ENCODE results near the gene SPACA7. TPM values are rescaled to one million over a fixed set of nuclear protein-coding genes. Genes with fewer than 3 reads are reported as not detected.

The SPACA7 gene
- total RNA-seq, 2 donors from 2014 or later, result 4.9 TPM; not detected in 1

GRCh38 chr13:112450118-112450903 is 74.2 kb downstream of the SPACA7 start:
- TF ChIP-seq POLR2A (IDR thresholded peaks at IDR 0.05) (no peak), POLR2AphosphoS5 (IDR thresholded peaks at IDR 0.05) (no peak)
- TF ChIP-seq, protein P1, sequence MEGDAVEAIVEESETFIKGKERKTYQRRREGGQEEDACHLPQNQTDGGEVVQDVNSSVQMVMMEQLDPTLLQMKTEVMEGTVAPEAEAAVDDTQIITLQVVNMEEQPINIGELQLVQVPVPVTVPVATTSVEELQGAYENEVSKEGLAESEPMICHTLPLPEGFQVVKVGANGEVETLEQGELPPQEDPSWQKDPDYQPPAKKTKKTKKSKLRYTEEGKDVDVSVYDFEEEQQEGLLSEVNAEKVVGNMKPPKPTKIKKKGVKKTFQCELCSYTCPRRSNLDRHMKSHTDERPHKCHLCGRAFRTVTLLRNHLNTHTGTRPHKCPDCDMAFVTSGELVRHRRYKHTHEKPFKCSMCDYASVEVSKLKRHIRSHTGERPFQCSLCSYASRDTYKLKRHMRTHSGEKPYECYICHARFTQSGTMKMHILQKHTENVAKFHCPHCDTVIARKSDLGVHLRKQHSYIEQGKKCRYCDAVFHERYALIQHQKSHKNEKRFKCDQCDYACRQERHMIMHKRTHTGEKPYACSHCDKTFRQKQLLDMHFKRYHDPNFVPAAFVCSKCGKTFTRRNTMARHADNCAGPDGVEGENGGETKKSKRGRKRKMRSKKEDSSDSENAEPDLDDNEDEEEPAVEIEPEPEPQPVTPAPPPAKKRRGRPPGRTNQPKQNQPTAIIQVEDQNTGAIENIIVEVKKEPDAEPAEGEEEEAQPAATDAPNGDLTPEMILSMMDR (IDR thresholded peaks at IDR 0.05), result no peak
- no peaks in the 10 kb centered on the region for H3K9me3 ChIP-seq
- H3K27ac ChIP-seq, result no peak overlapping the region
- H3K36me3 ChIP-seq, result no peaks in the 10 kb centered on the region
- no peaks in the 10 kb centered on the region for H3K27me3 ChIP-seq (replicated peaks; ENCODE audit: insufficient read depth)
- intact Hi-C loops (cut with DNase I), result no loop called here
- 85% methylated on average over 22 of the region's 23 CpGs for WGBS
- no peaks in the 10 kb centered on the region for H3K4me1 ChIP-seq (replicated peaks)
- H3K4me3 ChIP-seq, result no peak overlapping the region
- DNase-seq (ENCODE audit: low spot score), result no peak

GRCh38 chr13:112450904-112451240 is 74.7 kb downstream of the SPACA7 start:
- intact Hi-C loops (cut with DNase I), result no loop called here
- TF ChIP-seq, protein P1 (IDR thresholded peaks at IDR 0.05), result no peak
- TF ChIP-seq POLR2A (IDR thresholded peaks at IDR 0.05), result no peak
- no peak for TF ChIP-seq POLR2AphosphoS5 (IDR thresholded peaks at IDR 0.05)
- Histone ChIP-seq H3K4me1 (replicated peaks) (no peaks in the 10 kb centered on the region), H3K36me3 (no peaks in the 10 kb centered on the region), H3K4me3 (no peak overlapping the region), H3K27ac (no peak overlapping the region), H3K27me3 (replicated peaks; ENCODE audit: insufficient read depth) (no peaks in the 10 kb centered on the region), H3K9me3 (no peaks in the 10 kb centered on the region)
- WGBS, result 33% methylated on average over 9 of the region's 9 CpGs
- no peak for DNase-seq (ENCODE audit: low spot score)

GRCh38 chr13:112451512-112452379 is 75.6 kb downstream of the SPACA7 start:
- WGBS, result 67% methylated on average over 35 of the region's 43 CpGs
- TF ChIP-seq POLR2A (IDR thresholded peaks at IDR 0.05) (no peak), POLR2AphosphoS5 (IDR thresholded peaks at IDR 0.05) (no peak)
- TF ChIP-seq, protein P1 (IDR thresholded peaks at IDR 0.05), result no peak
- H3K36me3 ChIP-seq, result no peaks in the 10 kb centered on the region
- H3K9me3 ChIP-seq, result no peaks in the 10 kb centered on the region
- no peaks in the 10 kb centered on the region for H3K27me3 ChIP-seq (replicated peaks; ENCODE audit: insufficient read depth)
- DNase-seq (ENCODE audit: low spot score), result no peak
- H3K4me1 ChIP-seq (replicated peaks), result no peaks in the 10 kb centered on the region
- H3K4me3 ChIP-seq, result no peak overlapping the region
- intact Hi-C loops (cut with DNase I), result no loop called here
- no peak overlapping the region for H3K27ac ChIP-seq

DNA sequence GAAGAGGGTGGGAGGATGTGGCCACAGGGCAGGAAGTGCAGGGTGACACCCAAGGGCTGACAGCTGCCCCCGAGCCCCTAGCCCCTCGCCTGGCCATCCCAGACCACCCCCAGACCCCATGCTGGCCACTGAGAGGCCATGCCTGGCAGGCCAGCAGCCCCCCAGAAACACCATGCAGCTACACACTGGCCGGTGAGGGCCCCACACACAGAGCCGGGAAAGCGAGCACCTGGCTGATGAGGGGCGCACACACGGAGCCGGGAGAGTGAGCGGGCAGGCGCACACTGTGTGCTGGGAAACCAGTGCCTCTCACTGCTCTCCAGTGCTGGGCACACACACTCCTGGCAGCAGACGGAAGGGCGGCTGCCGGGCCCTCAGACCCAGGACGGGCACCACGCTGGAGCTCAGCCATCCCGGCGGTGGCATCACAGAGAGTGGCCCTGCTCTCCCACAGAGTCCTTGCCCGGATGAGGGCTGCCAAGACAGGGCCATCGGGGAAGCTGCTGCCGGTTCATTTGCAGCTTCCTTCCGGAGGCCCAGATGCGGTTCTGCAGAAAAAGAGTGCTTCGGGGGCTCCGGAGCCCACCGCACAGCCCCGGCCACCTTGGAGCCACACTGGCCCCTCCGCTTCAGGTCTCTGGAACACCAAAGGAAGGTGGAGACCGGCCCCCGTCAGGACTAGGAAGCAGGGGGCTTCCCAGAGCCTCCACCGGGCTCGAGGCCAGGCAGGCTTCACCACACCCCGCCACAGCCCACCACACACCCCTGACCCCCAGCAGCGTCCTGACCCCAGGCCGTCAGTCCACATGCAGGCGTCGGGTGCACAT is 76.4 kb downstream of the SPACA7 start:
- Histone ChIP-seq H3K4me1 (replicated peaks) (no peaks in the 10 kb centered on the region), H3K36me3 (no peaks in the 10 kb centered on the region), H3K9me3 (no peaks in the 10 kb centered on the region), H3K27me3 (replicated peaks; ENCODE audit: insufficient read depth) (no peaks in the 10 kb centered on the region), H3K4me3 (no peak overlapping the region), H3K27ac (no peak overlapping the region)
- DNase-seq (ENCODE audit: low spot score), result no peak
- WGBS, result 83% methylated on average over 22 of the region's 36 CpGs
- TF ChIP-seq POLR2A (IDR thresholded peaks at IDR 0.05), result no peak
- TF ChIP-seq POLR2AphosphoS5 (IDR thresholded peaks at IDR 0.05), result no peak
- TF ChIP-seq, protein P1 (IDR thresholded peaks at IDR 0.05), result no peak
- intact Hi-C loops (cut with DNase I), result no loop called here
